ENCODE results near the gene PATJ. TPM values are rescaled to one million over a fixed set of nuclear protein-coding genes. Genes with fewer than 3 reads are reported as not detected.

Gene PATJ
- polyA plus RNA-seq, 1 donor (not counting 4 experiments of a cell fraction or from before 2014, with no cell fraction given): 28.1 TPM

- FAIRE-seq (no peak), DNase-seq (ENCODE audit: low read depth, low spot score) (no peak)
- no peaks in the 10 kb centered on the region for H4K20me1 ChIP-seq (ENCODE audit: control insufficient read depth, extremely low read depth, insufficient read depth, low read length)
- H3K4me2 ChIP-seq (ENCODE audit: control insufficient read depth, extremely low read depth, insufficient read depth, low read depth, low read length): no peak overlapping the region
- H3K27me3 ChIP-seq (ENCODE audit: control insufficient read depth, extremely low read depth, insufficient read depth, low read length): no peaks in the 10 kb centered on the region
- no peaks in the 10 kb centered on the region for H3K4me1 ChIP-seq (ENCODE audit: control insufficient read depth, extremely low read depth, insufficient read depth, low read length)
- TF ChIP-seq CTCF (optimal IDR thresholded peaks at IDR 0.05 in 1 of 3, IDR thresholded peaks at IDR 0.05 in 1 of 3, conservative IDR thresholded peaks at IDR 0.05 in 1 of 3; ENCODE audit: extremely low read depth in 1 of 3, insufficient read depth in 2 of 3, low read length in 3 of 3): no peak
- no peak for TF ChIP-seq EZH2 (IDR thresholded peaks at IDR 0.05; ENCODE audit: low read length)
- H3K9ac ChIP-seq (ENCODE audit: control insufficient read depth, extremely low read depth, insufficient read depth, low read length): no peak overlapping the region
- dilution Hi-C loops (cut with MboI; ENCODE audit: extremely low pct_ligation_motif_present, low sequenced_read_pairs): no loop called here
- no peaks in the 10 kb centered on the region for H3K79me2 ChIP-seq (ENCODE audit: control insufficient read depth, insufficient read depth, low read length)
- no peak overlapping the region for H3K27ac ChIP-seq (ENCODE audit: control insufficient read depth, insufficient read depth, low read length)
- H2AFZ ChIP-seq (ENCODE audit: control insufficient read depth, low read length): no peak overlapping the region
- H3K4me3 ChIP-seq (ENCODE audit: control insufficient read depth in 2 of 3, extremely low read depth in 1 of 3, insufficient read depth in 2 of 3, low read depth in 1 of 3, low read length in 3 of 3): no peak overlapping the region
- no peaks in the 10 kb centered on the region for H3K9me3 ChIP-seq (ENCODE audit: control insufficient read depth, low read depth, low read length)
- peaks cover 15 to 20% of the 10 kb centered on the region in 2 experiments for H3K36me3 ChIP-seq (ENCODE audit: control insufficient read depth in 2 of 2, extremely low read depth in 1 of 2, insufficient read depth in 2 of 2, low read length in 2 of 2)
- no peaks in the 10 kb centered on the region for H3K9me1 ChIP-seq (ENCODE audit: control insufficient read depth, extremely low read depth, insufficient read depth, low read length)
Measured at GRCh38 chr1:61864489-61864888, 122.2 kb downstream of the PATJ start.

GRCh38 chr1:61865646-61866220 is 123.5 kb downstream of the PATJ start:
- Histone ChIP-seq H4K20me1 (ENCODE audit: control insufficient read depth, extremely low read depth, insufficient read depth, low read length) (no peaks in the 10 kb centered on the region), H3K4me1 (ENCODE audit: control insufficient read depth, extremely low read depth, insufficient read depth, low read length) (no peaks in the 10 kb centered on the region), H3K9me1 (ENCODE audit: control insufficient read depth, extremely low read depth, insufficient read depth, low read length) (no peaks in the 10 kb centered on the region), H3K79me2 (ENCODE audit: control insufficient read depth, insufficient read depth, low read length) (no peaks in the 10 kb centered on the region), H3K4me2 (ENCODE audit: control insufficient read depth, extremely low read depth, insufficient read depth, low read depth, low read length) (no peak overlapping the region), H2AFZ (ENCODE audit: control insufficient read depth, low read length) (no peak overlapping the region), H3K9me3 (ENCODE audit: control insufficient read depth, low read depth, low read length) (no peaks in the 10 kb centered on the region), H3K4me3 (ENCODE audit: control insufficient read depth in 2 of 3, extremely low read depth in 1 of 3, insufficient read depth in 2 of 3, low read depth in 1 of 3, low read length in 3 of 3) (no peak overlapping the region), H3K9ac (ENCODE audit: control insufficient read depth, extremely low read depth, insufficient read depth, low read length) (no peak overlapping the region), H3K36me3 (ENCODE audit: control insufficient read depth in 2 of 2, extremely low read depth in 1 of 2, insufficient read depth in 2 of 2, low read length in 2 of 2) (peaks cover 12 to 18% of the 10 kb centered on the region in 2 experiments), H3K27me3 (ENCODE audit: control insufficient read depth, extremely low read depth, insufficient read depth, low read length) (no peaks in the 10 kb centered on the region), H3K27ac (ENCODE audit: control insufficient read depth, insufficient read depth, low read length) (no peak overlapping the region)
- DNase-seq (ENCODE audit: low read depth, low spot score): no peak
- dilution Hi-C loops (cut with MboI; ENCODE audit: extremely low pct_ligation_motif_present, low sequenced_read_pairs): no loop called here
- no peak for FAIRE-seq
- TF ChIP-seq CTCF (optimal IDR thresholded peaks at IDR 0.05 in 1 of 3, IDR thresholded peaks at IDR 0.05 in 1 of 3, conservative IDR thresholded peaks at IDR 0.05 in 1 of 3; ENCODE audit: extremely low read depth in 1 of 3, insufficient read depth in 2 of 3, low read length in 3 of 3): no peak
- no peak for TF ChIP-seq EZH2 (IDR thresholded peaks at IDR 0.05; ENCODE audit: low read length)

All from keratinocyte (primary cell).